Keratinocyte (primary cell): Measurements from ENCODE around the gene ARFRP1. TPM values are rescaled to one million over a fixed set of nuclear protein-coding genes. Genes with fewer than 3 reads are reported as not detected.

Experiments used
- DNase-seq: peaks from one replicate; pipeline ENCODE4 v3.0.0-alpha.2; 2011; ENCODE audit warnings: low read depth, missing footprints, low spot score
- FAIRE-seq: peaks from 2 replicates; lab custom pipeline; 2011; peaks lifted over from hg19 to GRCh38; lab: Jason Lieb, UNC
- H2AFZ ChIP-seq: 2 replicates; pipeline ENCODE4 v1.6.0; 2012; ENCODE audit warnings: low read length, control low read depth, inconsistent platforms; ENCODE audit not compliant: control insufficient read depth
- H3K27ac ChIP-seq: 2 replicates; pipeline ENCODE4 v1.5.1; 2011; ENCODE audit warnings: low read length; ENCODE audit not compliant: control insufficient read depth, insufficient read depth
- H3K27me3 ChIP-seq: 3 replicates; pipeline ENCODE4 v1.6.0; 2011; ENCODE audit warnings: low read length; ENCODE audit not compliant: control insufficient read depth, insufficient read depth; ENCODE audit errors: extremely low read depth
- H3K36me3 ChIP-seq, 2 experiments: 2 replicates in 1 of 2; 3 replicates in 1 of 2; pipeline ENCODE4 v1.5.1; 2011; ENCODE audit warnings: low read length in 2 of 2, mild to moderate bottlenecking in 1 of 2; ENCODE audit not compliant: control insufficient read depth in 2 of 2, insufficient read depth in 2 of 2; ENCODE audit errors: extremely low read depth in 1 of 2
- H3K4me1 ChIP-seq: 3 replicates; pipeline ENCODE4 v1.5.1; 2011; ENCODE audit warnings: low read length; ENCODE audit not compliant: control insufficient read depth, insufficient read depth; ENCODE audit errors: extremely low read depth
- H3K4me2 ChIP-seq: 3 replicates; pipeline ENCODE4 v1.6.0; 2011; ENCODE audit warnings: low read depth, low read length; ENCODE audit not compliant: control insufficient read depth, insufficient read depth; ENCODE audit errors: extremely low read depth
- H3K4me3 ChIP-seq, 3 experiments: fragments of 200-600 bp in 1 of 3; sonication (generic) in 1 of 3; 2 replicates in 2 of 3; 3 replicates in 1 of 3; pipeline ENCODE4 v1.5.1; 2011 to 2016; ENCODE audit warnings: low read length in 3 of 3, mild to moderate bottlenecking in 3 of 3, control low read depth in 2 of 3, inconsistent platforms in 1 of 3, low read depth in 1 of 3, mixed read lengths in 1 of 3, mixed run types in 1 of 3, moderate library complexity in 1 of 3; ENCODE audit not compliant: control insufficient read depth in 2 of 3, insufficient read depth in 2 of 3; ENCODE audit errors: extremely low read depth in 1 of 3
- H3K79me2 ChIP-seq: 2 replicates; pipeline ENCODE4 v1.6.0; 2012; ENCODE audit warnings: low read length; ENCODE audit not compliant: control insufficient read depth, insufficient read depth
- H3K9ac ChIP-seq: 3 replicates; pipeline ENCODE4 v1.6.0; 2011; ENCODE audit warnings: low read length; ENCODE audit not compliant: control insufficient read depth, insufficient read depth; ENCODE audit errors: extremely low read depth
- H3K9me1 ChIP-seq: 3 replicates; pipeline ENCODE4 v1.6.0; 2011; ENCODE audit warnings: low read length; ENCODE audit not compliant: control insufficient read depth, insufficient read depth; ENCODE audit errors: extremely low read depth
- H3K9me3 ChIP-seq: 2 replicates; pipeline ENCODE4 v1.5.1; 2012; ENCODE audit warnings: low read depth, low read length; ENCODE audit not compliant: control insufficient read depth
- H4K20me1 ChIP-seq: 3 replicates; pipeline ENCODE4 v1.6.0; 2011; ENCODE audit warnings: low read length; ENCODE audit not compliant: control insufficient read depth, insufficient read depth; ENCODE audit errors: extremely low read depth
- EZH2 ChIP-seq: IDR thresholded peaks from one replicate; pipeline ENCODE4 v1.6.1; 2012; ENCODE audit warnings: inconsistent platforms, mild to moderate bottlenecking, low read length, moderate library complexity
- dilution Hi-C: fragments of 300-500 bp; cut with MboI; formaldehyde crosslinking; loops from one replicate; pipeline ENCODE4 v1.7.0; 2020; ENCODE audit warnings: low sequenced_read_pairs; ENCODE audit not compliant: extremely low pct_ligation_motif_present
- polyA plus RNA-seq, 5 experiments: library from polyadenylated mRNA; depleted of rRNA in 3 of 5; stranded (reverse) in 3 of 5; stranded (forward) in 1 of 5; unstranded in 1 of 5; fragments of >200 nt; gene quantifications; 1 replicate in 1 of 5; 2 replicates in 3 of 5; 3 replicates in 1 of 5; pipeline versions ENCODE4 v1.2.1 to v1.2.3, GENCODE V29; 2011 to 2012; ENCODE audit warnings: missing spikeins in 2 of 5, low read depth in 1 of 5, low replicate concordance in 1 of 5
- TF ChIP-seq, protein P1 (sequence below), 3 experiments: IDR thresholded peaks in 1 of 3; conservative IDR thresholded peaks in 1 of 3; optimal IDR thresholded peaks in 1 of 3; 2 replicates in 2 of 3; 3 replicates in 1 of 3; pipeline versions ENCODE3 to v1.5.1; 2011; ENCODE audit warnings: low read length in 3 of 3, mild to moderate bottlenecking in 3 of 3, moderate library complexity in 2 of 3, control low read depth in 1 of 3, inconsistent platforms in 1 of 3; ENCODE audit not compliant: insufficient read depth in 2 of 3; ENCODE audit errors: extremely low read depth in 1 of 3

Gene ARFRP1
- polyA plus RNA-seq, 1 donor (not counting 4 experiments of a cell fraction or from before 2014, with no cell fraction given), result 30.4 TPM

DNA sequence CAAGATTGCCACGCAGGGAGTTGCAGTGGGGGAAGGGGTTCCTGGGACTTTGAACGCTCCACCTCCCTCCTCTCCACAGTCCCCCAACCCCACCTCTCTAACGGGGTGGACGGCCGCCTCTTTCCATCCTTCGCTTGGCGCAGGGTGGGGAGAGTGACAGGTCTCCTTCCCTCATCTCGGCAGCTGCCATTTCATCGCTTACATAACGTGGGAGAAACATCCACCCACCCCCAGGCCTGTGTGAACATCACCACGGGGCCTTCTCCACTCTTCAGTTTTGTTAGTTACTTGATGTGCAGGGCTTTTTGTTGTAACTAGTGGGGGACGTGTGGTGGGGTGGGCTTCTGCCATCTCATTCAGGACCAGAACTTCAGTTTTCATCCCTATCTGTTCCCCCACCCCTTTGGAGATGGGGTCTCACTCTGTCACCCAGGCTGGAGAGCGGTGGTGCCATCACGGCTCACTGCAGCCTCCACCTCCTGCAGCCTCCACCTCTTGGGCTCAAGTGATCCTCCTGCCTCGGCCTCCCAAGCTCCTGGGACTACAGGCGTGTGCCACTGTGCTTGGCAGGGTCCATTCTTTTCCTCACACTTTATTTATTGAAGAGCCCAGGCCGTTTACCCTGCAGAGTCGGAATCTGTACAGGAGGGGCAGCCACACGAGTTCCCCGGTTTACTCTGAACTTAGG lies 32.0 kb downstream of the ARFRP1 start:
- dilution Hi-C loops, result no loop called here
- Histone ChIP-seq H3K9me3 (no peaks in the 10 kb centered on the region), H3K9me1 (no peaks in the 10 kb centered on the region), H3K9ac (no peak overlapping the region), H3K79me2 (no peaks in the 10 kb centered on the region), H4K20me1 (no peaks in the 10 kb centered on the region), H3K4me2 (no peak overlapping the region), H2AFZ (no peak overlapping the region), H3K4me1 (no peaks in the 10 kb centered on the region), H3K36me3 (peaks cover 17 to 21% of the 10 kb centered on the region in 2 experiments), H3K27me3 (no peaks in the 10 kb centered on the region), H3K27ac (no peak overlapping the region), H3K4me3 (no peak overlapping the region)
- TF ChIP-seq, protein P1, sequence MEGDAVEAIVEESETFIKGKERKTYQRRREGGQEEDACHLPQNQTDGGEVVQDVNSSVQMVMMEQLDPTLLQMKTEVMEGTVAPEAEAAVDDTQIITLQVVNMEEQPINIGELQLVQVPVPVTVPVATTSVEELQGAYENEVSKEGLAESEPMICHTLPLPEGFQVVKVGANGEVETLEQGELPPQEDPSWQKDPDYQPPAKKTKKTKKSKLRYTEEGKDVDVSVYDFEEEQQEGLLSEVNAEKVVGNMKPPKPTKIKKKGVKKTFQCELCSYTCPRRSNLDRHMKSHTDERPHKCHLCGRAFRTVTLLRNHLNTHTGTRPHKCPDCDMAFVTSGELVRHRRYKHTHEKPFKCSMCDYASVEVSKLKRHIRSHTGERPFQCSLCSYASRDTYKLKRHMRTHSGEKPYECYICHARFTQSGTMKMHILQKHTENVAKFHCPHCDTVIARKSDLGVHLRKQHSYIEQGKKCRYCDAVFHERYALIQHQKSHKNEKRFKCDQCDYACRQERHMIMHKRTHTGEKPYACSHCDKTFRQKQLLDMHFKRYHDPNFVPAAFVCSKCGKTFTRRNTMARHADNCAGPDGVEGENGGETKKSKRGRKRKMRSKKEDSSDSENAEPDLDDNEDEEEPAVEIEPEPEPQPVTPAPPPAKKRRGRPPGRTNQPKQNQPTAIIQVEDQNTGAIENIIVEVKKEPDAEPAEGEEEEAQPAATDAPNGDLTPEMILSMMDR (optimal IDR thresholded peaks at IDR 0.05 in 1 of 3, IDR thresholded peaks at IDR 0.05 in 1 of 3, conservative IDR thresholded peaks at IDR 0.05 in 1 of 3; ENCODE audit: extremely low read depth in 1 of 3, insufficient read depth in 2 of 3, low read length in 3 of 3), result no peak
- no peak for TF ChIP-seq EZH2
- no peak for DNase-seq
- FAIRE-seq, result no peak

DNA sequence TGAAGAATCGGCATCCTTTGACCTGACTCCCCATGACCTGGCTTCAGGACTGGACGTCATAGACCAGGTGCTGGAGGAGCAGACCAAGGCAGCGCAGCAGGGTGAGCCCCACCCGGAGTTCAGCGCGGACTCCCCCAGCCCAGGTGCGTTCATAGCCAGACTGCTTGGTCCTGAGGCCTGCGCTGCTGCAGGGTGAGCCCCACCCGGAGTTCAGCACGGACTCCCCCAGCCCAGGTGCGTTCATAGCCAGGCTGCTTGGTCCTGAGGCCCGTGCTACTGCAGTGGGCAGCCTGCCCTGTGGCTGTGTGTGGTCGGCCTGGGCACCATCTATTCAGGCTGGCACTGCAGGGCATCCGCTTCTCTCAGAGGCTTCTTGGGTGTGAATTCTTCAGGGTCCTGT lies 33.8 kb downstream of the ARFRP1 start:
- no peak for FAIRE-seq
- H3K36me3 ChIP-seq, result peaks cover 13 to 21% of the 10 kb centered on the region in 2 experiments

More for the DNA sequence above, 33.8 kb downstream of the ARFRP1 start:
- no peak for TF ChIP-seq EZH2
- TF ChIP-seq, protein P1 (optimal IDR thresholded peaks at IDR 0.05 in 1 of 3, IDR thresholded peaks at IDR 0.05 in 1 of 3, conservative IDR thresholded peaks at IDR 0.05 in 1 of 3; ENCODE audit: extremely low read depth in 1 of 3, insufficient read depth in 2 of 3, low read length in 3 of 3), result no peak
- dilution Hi-C loops, result no loop called here
- Histone ChIP-seq H3K9me1 (no peaks in the 10 kb centered on the region), H3K4me2 (no peak overlapping the region), H3K4me3 (no peak overlapping the region), H3K9ac (no peak overlapping the region), H3K27ac (no peak overlapping the region), H3K27me3 (no peaks in the 10 kb centered on the region), H2AFZ (no peak overlapping the region), H3K9me3 (no peaks in the 10 kb centered on the region), H3K79me2 (no peaks in the 10 kb centered on the region), H4K20me1 (no peaks in the 10 kb centered on the region), H3K4me1 (no peaks in the 10 kb centered on the region)
- DNase-seq, result no peak
